Measurements from ENCODE around the gene TEKTIP1. TPM values are rescaled to one million over a fixed set of nuclear protein-coding genes. Genes with fewer than 3 reads are reported as not detected.

Gene TEKTIP1
- total RNA-seq, 1 donor from 2014 or later, result not detected

- TF ChIP-seq CTCF (IDR thresholded peaks at IDR 0.05; ENCODE audit: insufficient read depth, low read length, poor library complexity, severe bottlenecking), result no peak
- H3K27me3 ChIP-seq (ENCODE audit: control insufficient read depth, insufficient read depth, low read length), result no peaks in the 10 kb centered on the region
- H3K4me3 ChIP-seq (ENCODE audit: low read depth, low read length), result no peak overlapping the region
- H3K36me3 ChIP-seq (ENCODE audit: control insufficient read depth, insufficient read depth, low read length), result peaks cover 1% of the 10 kb centered on the region
- DNase-seq (ENCODE audit: low read depth), result no peak
Measured at GRCh38 chr19:3494051-3494450, 44.9 kb upstream of the TEKTIP1 start.

- Histone ChIP-seq H3K36me3 (ENCODE audit: control insufficient read depth, insufficient read depth, low read length) (peaks cover 1% of the 10 kb centered on the region), H3K27me3 (ENCODE audit: control insufficient read depth, insufficient read depth, low read length) (no peaks in the 10 kb centered on the region), H3K4me3 (ENCODE audit: low read depth, low read length) (no peak overlapping the region)
- TF ChIP-seq CTCF (IDR thresholded peaks at IDR 0.05; ENCODE audit: insufficient read depth, low read length, poor library complexity, severe bottlenecking), result no peak
- no peak for DNase-seq (ENCODE audit: low read depth)
Measured at GRCh38 chr19:3494559-3494958, 44.4 kb upstream of the TEKTIP1 start.

GRCh38 chr19:3496392-3497273 lies 42.3 kb upstream of the TEKTIP1 start:
- no peaks in the 10 kb centered on the region for H3K27me3 ChIP-seq (ENCODE audit: control insufficient read depth, insufficient read depth, low read length)
- DNase-seq (ENCODE audit: low read depth), result no peak
- no peak for TF ChIP-seq CTCF (IDR thresholded peaks at IDR 0.05; ENCODE audit: insufficient read depth, low read length, poor library complexity, severe bottlenecking)
- H3K36me3 ChIP-seq (ENCODE audit: control insufficient read depth, insufficient read depth, low read length), result peaks cover 1% of the 10 kb centered on the region
- H3K4me3 ChIP-seq (ENCODE audit: low read depth, low read length), result no peak overlapping the region

GRCh38 chr19:3497757-3498520 lies 41.0 kb upstream of the TEKTIP1 start:
- Histone ChIP-seq H3K36me3 (ENCODE audit: control insufficient read depth, insufficient read depth, low read length) (peaks cover 1% of the 10 kb centered on the region), H3K4me3 (ENCODE audit: low read depth, low read length) (no peak overlapping the region), H3K27me3 (ENCODE audit: control insufficient read depth, insufficient read depth, low read length) (no peaks in the 10 kb centered on the region)
- DNase-seq (ENCODE audit: low read depth), result no peak
- no peak for TF ChIP-seq CTCF (IDR thresholded peaks at IDR 0.05; ENCODE audit: insufficient read depth, low read length, poor library complexity, severe bottlenecking)

GRCh38 chr19:3499738-3500428 lies 39.1 kb upstream of the TEKTIP1 start:
- Histone ChIP-seq H3K27me3 (ENCODE audit: control insufficient read depth, insufficient read depth, low read length) (no peaks in the 10 kb centered on the region), H3K4me3 (ENCODE audit: low read depth, low read length) (peak overlapping the region; percentile 63), H3K36me3 (ENCODE audit: control insufficient read depth, insufficient read depth, low read length) (peaks cover 1% of the 10 kb centered on the region)
- no peak for DNase-seq (ENCODE audit: low read depth)
- no peak for TF ChIP-seq CTCF (IDR thresholded peaks at IDR 0.05; ENCODE audit: insufficient read depth, low read length, poor library complexity, severe bottlenecking)

Data from kidney epithelial cell (primary cell).